Measurements from ENCODE around the gene ANGPT4. TPM values are rescaled to one million over a fixed set of nuclear protein-coding genes. Genes with fewer than 3 reads are reported as not detected.
"Not testable (repeated sequence)": the region's sequence is repeated elsewhere in the genome, so short reads cannot be mapped to it uniquely, and the experiment has no call there.

The ANGPT4 gene
- polyA plus RNA-seq, 1 of the 3 experiments (the other 2 are of a cell fraction): not detected

- H3K79me2 ChIP-seq (ENCODE audit: insufficient read depth): no peaks in the 10 kb centered on the region
- no peak overlapping the region for H3K4me3 ChIP-seq (ENCODE audit: low read depth in 2 of 2, low read length in 1 of 2)
- 39% methylated on average over 2 of the region's 2 CpGs for WGBS (ENCODE audit: low lambda C conversion rate)
- no peaks in the 10 kb centered on the region for H3K9me3 ChIP-seq
- H3K27ac ChIP-seq (ENCODE audit: low read depth in 2 of 2, low read length in 1 of 2): no peak overlapping the region
- CTCF ChIA-PET: interaction anchor here (0.8 to 2.2 kb wide), 3 partner anchors 53 to 204 kb away, joined by 3 to 9 read pairs (median 3); partner anchors contain the start of gene FAM110A
- H2AFZ ChIP-seq (ENCODE audit: low read depth): no peak overlapping the region
- TF ChIP-seq ZBTB33 (IDR thresholded peaks at IDR 0.05; ENCODE audit: borderline replicate concordance, low read depth): no peak
- no peak for TF ChIP-seq TEAD4 (IDR thresholded peaks at IDR 0.05; ENCODE audit: borderline replicate concordance, insufficient read depth)
- no peak for TF ChIP-seq FOXM1 (IDR thresholded peaks at IDR 0.05; ENCODE audit: low read depth)
- no peak for TF ChIP-seq PBX3 (IDR thresholded peaks at IDR 0.05)
- no peak for TF ChIP-seq EP300 (IDR thresholded peaks at IDR 0.05; ENCODE audit: borderline replicate concordance in 1 of 2, low read depth in 1 of 2, low read length in 1 of 2)
- no peak for TF ChIP-seq MXI1 (IDR thresholded peaks at IDR 0.05; ENCODE audit: low read depth, low read length)
- TF ChIP-seq EZH2phosphoT487 (IDR thresholded peaks at IDR 0.05; ENCODE audit: borderline replicate concordance, low read depth): no peak
- TF ChIP-seq FOXJ3 (CRISPR knock-in tag; IDR thresholded peaks at IDR 0.05): no peak
- TF ChIP-seq SMC3 (IDR thresholded peaks at IDR 0.05; ENCODE audit: low read depth, low read length): no peak
- TF ChIP-seq USF2 (IDR thresholded peaks at IDR 0.05; ENCODE audit: borderline replicate concordance, low read depth, low read length): no peak
- TF ChIP-seq TAF1 (IDR thresholded peaks at IDR 0.05; ENCODE audit: borderline replicate concordance, low read depth, low read length): no peak
- TF ChIP-seq GATA2 (CRISPR knock-in tag; IDR thresholded peaks at IDR 0.05): no peak
- no peak for TF ChIP-seq MAX (IDR thresholded peaks at IDR 0.05; ENCODE audit: low read depth)
- no peak for TF ChIP-seq CTCF (IDR thresholded peaks at IDR 0.05)
- TF ChIP-seq JUND (IDR thresholded peaks at IDR 0.05): no peak
- TF ChIP-seq RAD21 (IDR thresholded peaks at IDR 0.05; ENCODE audit: low read length): no peak
- TF ChIP-seq RXRA (IDR thresholded peaks at IDR 0.05; ENCODE audit: borderline replicate concordance, low read depth): no peak
- H3K27me3 ChIP-seq (ENCODE audit: insufficient read depth): no peaks in the 10 kb centered on the region
- POLR2A ChIA-PET: no interaction called here
- no peak overlapping the region for H3K4me2 ChIP-seq
- peaks cover 0 to 7% of the 10 kb centered on the region in 2 experiments; a peak in 1 of 4 replicates for H3K4me1 ChIP-seq (ENCODE audit: control insufficient read depth in 1 of 2, insufficient read depth in 2 of 2, low read depth in 1 of 2, low read length in 1 of 2)
- H3K36me3 ChIP-seq (replicated peaks in 1 of 2; ENCODE audit: control insufficient read depth in 1 of 2, insufficient read depth in 2 of 2, low read length in 1 of 2): no peaks in the 10 kb centered on the region
- H3F3A ChIP-seq (replicated peaks; ENCODE audit: insufficient read depth): no peaks in the 10 kb centered on the region
- no peaks in the 10 kb centered on the region for H3K9me2 ChIP-seq
- DNase-seq: no peak
- H4K20me1 ChIP-seq (ENCODE audit: insufficient read depth): no peaks in the 10 kb centered on the region
- H3K9ac ChIP-seq: no peak overlapping the region
Observed at GRCh38 chr20:904039-904545, 12.0 kb downstream of the ANGPT4 start.

- 54% methylated on average over 6 of the region's 6 CpGs for WGBS (ENCODE audit: low lambda C conversion rate)
- POLR2A ChIA-PET, CTCF ChIA-PET: not testable (repeated sequence)
Observed at GRCh38 chr20:897436-897835, 18.7 kb downstream of the ANGPT4 start.

More at GRCh38 chr20:897436-897835, 18.7 kb downstream of the ANGPT4 start:
- H3K4me2 ChIP-seq; H3K4me1 ChIP-seq (ENCODE audit: control insufficient read depth in 1 of 2, insufficient read depth in 2 of 2, low read depth in 1 of 2, low read length in 1 of 2); H3K79me2 ChIP-seq (ENCODE audit: insufficient read depth); H3K4me3 ChIP-seq (ENCODE audit: low read depth in 2 of 2, low read length in 1 of 2); H3K9me3 ChIP-seq; H3F3A ChIP-seq (replicated peaks; ENCODE audit: insufficient read depth); H3K36me3 ChIP-seq (replicated peaks in 1 of 2; ENCODE audit: control insufficient read depth in 1 of 2, insufficient read depth in 2 of 2, low read length in 1 of 2); DNase-seq; H4K20me1 ChIP-seq (ENCODE audit: insufficient read depth); H3K27me3 ChIP-seq (ENCODE audit: insufficient read depth); H3K9me2 ChIP-seq; H3K9ac ChIP-seq; H2AFZ ChIP-seq (ENCODE audit: low read depth); H3K27ac ChIP-seq (ENCODE audit: low read depth in 2 of 2, low read length in 1 of 2): not testable (repeated sequence)
